ENCODE data around the gene LCE2C.

DNA sequence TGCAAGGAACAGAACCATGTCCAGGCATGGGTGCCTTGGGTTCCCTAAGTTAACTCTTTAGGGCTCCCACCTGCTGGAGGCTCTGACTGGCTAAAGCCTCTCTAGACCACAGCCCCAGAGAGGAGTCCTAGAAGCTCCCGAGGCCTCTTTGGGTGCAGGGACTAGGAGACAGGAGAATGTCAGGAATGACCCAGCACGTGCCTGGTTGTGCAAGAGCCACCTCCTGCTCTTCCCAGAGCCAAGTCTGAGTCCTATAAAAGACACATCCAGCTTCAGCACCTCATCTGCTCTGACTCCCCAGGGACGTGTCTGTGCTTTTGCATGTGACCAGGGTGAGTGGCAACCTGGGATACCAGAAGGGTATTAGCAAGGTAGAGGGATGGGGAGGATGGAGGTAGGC is 12.0 kb upstream of the LCE2C start, which contains the start of gene LCE2D:
- TF ChIP-seq POLR2A (IDR thresholded peaks at IDR 0.05): no peak
- TF ChIP-seq, protein P1, sequence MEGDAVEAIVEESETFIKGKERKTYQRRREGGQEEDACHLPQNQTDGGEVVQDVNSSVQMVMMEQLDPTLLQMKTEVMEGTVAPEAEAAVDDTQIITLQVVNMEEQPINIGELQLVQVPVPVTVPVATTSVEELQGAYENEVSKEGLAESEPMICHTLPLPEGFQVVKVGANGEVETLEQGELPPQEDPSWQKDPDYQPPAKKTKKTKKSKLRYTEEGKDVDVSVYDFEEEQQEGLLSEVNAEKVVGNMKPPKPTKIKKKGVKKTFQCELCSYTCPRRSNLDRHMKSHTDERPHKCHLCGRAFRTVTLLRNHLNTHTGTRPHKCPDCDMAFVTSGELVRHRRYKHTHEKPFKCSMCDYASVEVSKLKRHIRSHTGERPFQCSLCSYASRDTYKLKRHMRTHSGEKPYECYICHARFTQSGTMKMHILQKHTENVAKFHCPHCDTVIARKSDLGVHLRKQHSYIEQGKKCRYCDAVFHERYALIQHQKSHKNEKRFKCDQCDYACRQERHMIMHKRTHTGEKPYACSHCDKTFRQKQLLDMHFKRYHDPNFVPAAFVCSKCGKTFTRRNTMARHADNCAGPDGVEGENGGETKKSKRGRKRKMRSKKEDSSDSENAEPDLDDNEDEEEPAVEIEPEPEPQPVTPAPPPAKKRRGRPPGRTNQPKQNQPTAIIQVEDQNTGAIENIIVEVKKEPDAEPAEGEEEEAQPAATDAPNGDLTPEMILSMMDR (IDR thresholded peaks at IDR 0.05 in 8 of 11, conservative IDR thresholded peaks at IDR 0.05 in 3 of 11): no peak
